SK-N-SH treated with all-trans-retinoic acid at 6 μM for 48 hours (cell line): Measurements from ENCODE around the gene DCAF5.

ENCODE experiments used
- ARNTL ChIP-seq: fragments of 450-650 bp; formaldehyde crosslinking; IDR thresholded peaks from 2 replicates; pipeline ENCODE4 v1.5.0; 2020; ENCODE audit warnings: low read depth, mild to moderate bottlenecking, moderate library complexity, borderline replicate concordance
- CREB5 ChIP-seq: fragments of 250-450 bp; sonication (Bioruptor Pico); IDR thresholded peaks from 2 replicates; pipeline ENCODE4 v1.5.1; 2020; ENCODE audit warnings: low read depth, mild to moderate bottlenecking, moderate library complexity
- CSDC2 ChIP-seq: fragments of 250-450 bp; sonication (Bioruptor Pico); IDR thresholded peaks from 2 replicates; pipeline ENCODE4 v1.5.0; 2020; ENCODE audit warnings: mild to moderate bottlenecking, moderate library complexity
- CSRNP3 ChIP-seq: fragments of 250-450 bp; sonication (Bioruptor Pico); IDR thresholded peaks from 2 replicates; pipeline ENCODE4 v1.5.1; 2021; ENCODE audit warnings: mild to moderate bottlenecking, moderate library complexity
- PATZ1 ChIP-seq: fragments of 250-450 bp; sonication (Bioruptor Pico); IDR thresholded peaks from 2 replicates; pipeline ENCODE4 v1.8.0; 2020; ENCODE audit warnings: mild to moderate bottlenecking, moderate library complexity, borderline replicate concordance
- RARB ChIP-seq: fragments of 250-450 bp; sonication (Bioruptor Pico); IDR thresholded peaks from 2 replicates; pipeline ENCODE4 v1.8.0; 2021; ENCODE audit warnings: mild to moderate bottlenecking, moderate library complexity
- SNAI2 ChIP-seq: fragments of 250-450 bp; sonication (Bioruptor Pico); IDR thresholded peaks from 2 replicates; pipeline ENCODE4 v1.5.0; 2020; ENCODE audit warnings: mild to moderate bottlenecking, moderate library complexity
- TCF4 ChIP-seq: fragments of 250-450 bp; sonication (Bioruptor Pico); IDR thresholded peaks from 2 replicates; pipeline ENCODE4 v1.8.0; 2021; ENCODE audit warnings: mild to moderate bottlenecking, moderate library complexity, borderline replicate concordance
- TSHZ2 ChIP-seq: fragments of 250-450 bp; sonication (Bioruptor Pico); IDR thresholded peaks from 2 replicates; pipeline ENCODE4 v1.5.0; 2020; ENCODE audit warnings: mild to moderate bottlenecking, moderate library complexity
- ZC3H10 ChIP-seq: fragments of 250-450 bp; sonication (Bioruptor Pico); IDR thresholded peaks from 2 replicates; pipeline ENCODE4 v1.5.1; 2021; ENCODE audit warnings: mild to moderate bottlenecking, moderate library complexity
- ZFP3 ChIP-seq: fragments of 250-450 bp; sonication (Bioruptor Pico); IDR thresholded peaks from 2 replicates; pipeline ENCODE4 v1.5.0; 2020; ENCODE audit warnings: mild to moderate bottlenecking, moderate library complexity
- ZFP30 ChIP-seq: fragments of 450-650 bp; formaldehyde crosslinking; IDR thresholded peaks from 2 replicates; pipeline ENCODE4 v1.5.0; 2022; ENCODE audit warnings: mild to moderate bottlenecking, moderate library complexity
- ZNF70 ChIP-seq: fragments of 450-650 bp; formaldehyde crosslinking; IDR thresholded peaks from 2 replicates; pipeline ENCODE4 v1.5.0; 2020; ENCODE audit warnings: mild to moderate bottlenecking, moderate library complexity

- TF ChIP-seq ZFP30 (no peak), PATZ1 (CRISPR knock-in tag) (no peak), ARNTL (CRISPR knock-in tag) (no peak), ZFP3 (CRISPR knock-in tag) (no peak), CREB5 (CRISPR knock-in tag) (no peak), CSDC2 (no peak), CSRNP3 (no peak), TCF4 (CRISPR knock-in tag) (no peak), SNAI2 (CRISPR knock-in tag) (no peak), RARB (no peak), TSHZ2 (CRISPR knock-in tag) (no peak), ZC3H10 (CRISPR knock-in tag) (no peak), ZNF70 (CRISPR knock-in tag) (no peak)
Observed at GRCh38 chr14:69115407-69116185, 37.3 kb downstream of the DCAF5 start.
